DMS 273 treated with DMSO at 0.1 percent for 48 hours (cell line): Measurements from ENCODE around the gene FARP2.

Experiments
- DNase-seq: peaks from one replicate; lab custom pipeline; 2025; lab: John Stamatoyannopoulos, UW

The FARP2 gene

DNA sequence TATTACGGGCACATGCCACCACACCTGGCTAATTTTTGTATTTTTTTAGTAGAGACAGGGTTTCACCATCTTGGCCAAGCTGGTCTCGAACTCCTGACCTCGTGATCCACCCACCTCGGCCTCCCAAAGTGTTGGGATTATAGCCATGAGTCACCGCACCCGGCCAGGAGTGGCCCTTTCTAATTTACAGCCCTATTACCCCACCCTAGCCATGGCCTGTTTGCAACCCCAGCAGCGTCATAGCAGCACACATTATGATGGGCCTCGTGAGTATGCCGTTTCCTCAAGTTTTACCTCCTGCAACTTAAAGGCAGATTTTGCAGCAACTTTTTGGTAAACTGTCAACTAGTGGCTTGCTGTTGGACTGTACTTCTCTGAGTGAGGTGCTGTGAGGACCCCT, 97.8 kb downstream of the FARP2 start:
- DNase-seq = peak; percentile 7

DNA sequence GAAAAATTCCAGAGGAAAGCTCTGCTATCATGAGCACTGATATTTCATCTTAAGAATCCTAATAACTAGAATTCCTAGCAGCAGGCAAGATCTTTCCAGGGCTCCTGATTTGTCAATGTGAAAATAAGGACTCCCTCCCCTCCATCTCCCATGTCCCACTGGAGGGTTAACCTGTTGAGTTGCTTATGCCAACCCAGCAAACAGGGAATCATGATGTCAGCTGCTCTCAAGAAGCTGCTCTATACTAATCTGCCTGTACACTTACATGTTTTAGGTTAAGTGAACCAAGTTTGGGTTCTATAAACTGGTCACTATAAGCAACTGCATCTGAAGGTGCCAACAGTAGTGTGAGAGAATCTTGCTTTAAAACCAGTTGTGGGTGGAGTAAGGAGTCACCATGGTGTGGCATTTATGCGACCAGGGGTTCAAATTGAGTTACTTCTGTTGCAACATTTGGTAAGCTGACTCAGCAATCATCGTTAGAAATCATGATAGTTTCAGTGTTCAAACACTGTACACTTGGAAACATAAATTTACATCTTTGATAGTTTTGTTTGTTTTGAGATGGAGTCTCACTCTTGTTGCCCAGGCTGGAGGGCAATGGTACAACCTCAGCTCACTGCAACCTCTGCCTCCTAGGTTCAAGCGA, 98.9 kb downstream of the FARP2 start:
- DNase-seq = no peak

DNA sequence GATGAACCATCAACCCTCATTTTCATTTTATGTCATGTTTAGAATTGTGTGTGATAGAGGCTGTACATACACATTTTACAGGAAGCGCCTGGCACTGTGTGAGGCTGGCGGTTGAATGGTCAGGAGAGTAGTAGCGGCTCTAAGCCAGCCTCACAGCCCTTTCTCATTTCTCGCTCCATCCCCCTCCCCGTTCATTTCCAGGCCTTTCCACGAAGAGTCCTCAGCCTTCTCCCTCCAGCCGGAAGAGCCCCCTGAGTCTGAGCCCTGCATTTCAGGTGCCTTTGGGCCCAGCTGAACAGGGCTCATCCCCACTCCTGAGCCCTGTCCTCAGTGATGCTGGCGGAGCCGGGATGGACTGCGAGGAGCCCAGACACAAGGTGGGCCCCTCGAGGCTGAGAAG, 100.5 kb downstream of the FARP2 start:
- no peak for DNase-seq

DNA sequence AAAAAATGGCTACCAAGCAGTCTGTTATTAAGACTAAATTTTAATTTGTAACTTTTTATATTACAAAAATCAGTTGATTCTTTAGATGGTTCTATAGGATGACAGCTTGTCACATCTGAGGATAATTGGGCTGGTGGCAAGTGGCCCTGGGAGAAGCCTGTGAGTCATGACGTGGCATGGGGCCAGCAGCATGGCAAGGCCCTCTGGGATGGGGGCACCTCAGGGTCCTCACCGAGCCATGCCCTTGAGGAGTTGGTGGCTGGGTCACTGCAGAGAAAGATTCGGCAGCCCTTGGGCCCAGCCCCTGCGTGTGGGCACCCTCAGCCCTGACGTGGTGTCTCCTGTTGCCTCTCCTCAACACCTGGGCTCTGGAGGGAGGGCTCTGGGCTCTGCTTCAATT, 102.6 kb downstream of the FARP2 start:
- no peak for DNase-seq

DNA sequence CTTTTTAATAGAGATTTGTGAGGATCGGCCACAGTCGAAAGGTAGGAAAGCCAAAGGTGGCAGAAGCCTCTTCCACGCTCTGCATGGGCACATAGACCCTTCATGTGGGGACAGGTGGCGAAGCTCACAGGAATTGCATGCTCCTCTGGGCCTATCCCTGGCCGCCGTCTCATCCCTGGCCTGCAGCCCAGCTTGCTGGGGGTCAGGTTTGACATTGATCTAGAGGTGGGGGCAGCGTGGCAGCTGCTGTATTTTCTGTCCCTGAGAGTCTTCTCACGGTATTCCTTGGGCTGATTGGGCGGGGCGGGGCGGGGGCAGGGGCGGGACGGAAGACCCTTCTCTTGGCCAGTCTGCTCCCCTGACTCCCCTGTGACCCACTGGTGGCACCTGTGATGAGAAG, 103.4 kb downstream of the FARP2 start:
- DNase-seq = no peak

DNA sequence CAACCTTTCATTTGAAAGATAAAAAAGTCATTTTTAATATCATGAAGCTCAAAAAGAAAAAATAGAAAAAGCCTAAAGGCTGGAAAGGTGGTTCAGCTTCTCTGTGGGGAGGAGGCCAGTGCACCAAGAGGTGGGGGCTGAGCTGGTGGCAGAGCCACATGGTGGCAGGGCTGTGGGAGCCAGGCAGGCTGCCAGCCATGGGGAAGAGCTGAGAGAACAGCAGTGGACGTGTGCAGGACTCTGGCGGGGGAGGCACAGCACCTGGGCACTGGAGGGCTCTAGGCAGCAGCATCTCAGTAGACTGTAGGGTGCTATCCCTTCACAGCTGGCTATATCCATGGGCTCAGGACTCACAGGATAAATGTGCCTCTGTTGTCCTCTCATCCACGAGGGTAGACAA, 104.5 kb downstream of the FARP2 start:
- DNase-seq = no peak

DNA sequence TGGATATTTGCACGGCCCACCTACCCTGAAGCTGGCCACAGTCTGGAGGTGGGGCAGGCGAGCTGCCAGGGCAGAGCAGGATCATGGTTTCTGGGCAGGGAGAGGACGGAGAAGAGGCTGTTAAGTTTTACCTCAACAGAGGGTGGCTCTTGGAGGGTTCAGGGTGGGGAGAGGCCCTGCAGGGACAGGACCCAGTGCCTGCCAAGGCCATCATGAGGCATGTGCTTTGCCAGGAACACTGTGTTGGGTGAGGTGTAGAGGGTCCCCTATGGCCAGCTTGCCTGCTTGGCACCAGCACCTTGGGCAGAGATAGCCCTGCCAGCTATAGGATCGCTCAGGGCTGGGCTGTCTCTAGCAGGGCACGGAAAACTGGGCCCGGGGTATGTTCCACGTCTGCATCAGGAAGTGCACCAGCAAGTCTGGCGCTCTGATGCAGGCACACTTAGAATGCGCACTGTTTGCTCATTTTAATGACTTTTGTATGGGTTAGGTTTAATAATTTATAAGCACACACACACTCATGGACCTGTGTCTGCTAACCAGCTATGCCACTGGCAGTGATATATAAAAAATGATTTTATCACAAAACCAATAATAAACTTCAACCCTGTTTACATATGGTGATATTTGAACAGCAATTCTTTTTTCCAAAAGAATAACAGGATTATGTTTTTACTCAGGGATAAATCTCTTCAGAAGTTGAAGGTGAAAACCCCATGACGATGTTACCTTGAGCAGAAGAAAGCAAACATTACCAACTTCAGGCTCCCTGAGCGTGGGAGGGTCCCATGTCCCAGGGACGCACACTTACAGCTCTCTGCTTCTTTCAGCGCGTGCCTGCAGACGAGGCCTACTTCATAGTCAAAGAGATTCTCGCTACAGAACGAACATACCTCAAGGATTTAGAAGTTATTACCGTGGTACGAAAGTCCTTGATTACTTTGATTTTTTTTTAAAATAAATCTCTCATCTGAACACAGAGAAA, 105.9 kb downstream of the FARP2 start:
- no peak for DNase-seq

DNA sequence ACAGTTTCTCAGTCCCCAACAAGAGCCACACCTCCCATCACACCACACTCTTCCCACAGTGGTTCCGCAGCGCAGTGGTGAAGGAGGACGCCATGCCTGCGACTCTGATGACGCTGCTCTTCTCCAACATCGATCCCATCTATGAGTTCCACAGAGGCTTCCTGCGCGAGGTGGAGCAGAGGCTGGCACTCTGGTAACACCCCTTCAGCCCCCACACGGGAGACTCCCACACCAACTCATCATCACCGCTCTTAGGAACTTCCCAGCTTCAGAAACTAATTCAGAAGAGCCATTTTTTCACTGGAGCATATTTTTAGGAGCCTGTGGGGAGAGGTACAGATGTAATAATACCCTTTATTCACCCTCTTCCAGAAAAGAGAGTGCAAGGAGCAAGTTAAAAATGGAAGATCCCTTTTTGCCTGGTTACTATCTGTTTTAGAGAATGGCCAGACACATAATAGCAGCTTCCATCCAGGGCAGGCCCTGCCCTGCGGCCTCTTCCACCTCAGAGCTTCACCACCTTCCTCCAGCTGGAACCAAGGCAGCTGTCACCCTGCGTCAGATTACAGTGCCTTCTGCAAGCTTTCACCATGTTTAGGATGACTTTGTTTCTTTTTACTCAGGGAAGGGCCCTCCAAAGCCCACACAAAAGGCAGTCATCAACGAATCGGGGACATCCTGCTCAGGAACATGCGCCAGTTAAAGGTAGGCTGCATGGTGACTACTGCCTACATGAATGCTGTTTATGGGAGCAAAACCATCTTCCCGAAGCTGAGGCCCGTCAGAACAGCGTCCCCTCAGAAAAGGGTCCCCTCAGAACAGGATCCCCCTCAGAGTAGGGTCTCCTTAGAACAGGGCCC, 107.4 kb downstream of the FARP2 start:
- DNase-seq = no peak

DNA sequence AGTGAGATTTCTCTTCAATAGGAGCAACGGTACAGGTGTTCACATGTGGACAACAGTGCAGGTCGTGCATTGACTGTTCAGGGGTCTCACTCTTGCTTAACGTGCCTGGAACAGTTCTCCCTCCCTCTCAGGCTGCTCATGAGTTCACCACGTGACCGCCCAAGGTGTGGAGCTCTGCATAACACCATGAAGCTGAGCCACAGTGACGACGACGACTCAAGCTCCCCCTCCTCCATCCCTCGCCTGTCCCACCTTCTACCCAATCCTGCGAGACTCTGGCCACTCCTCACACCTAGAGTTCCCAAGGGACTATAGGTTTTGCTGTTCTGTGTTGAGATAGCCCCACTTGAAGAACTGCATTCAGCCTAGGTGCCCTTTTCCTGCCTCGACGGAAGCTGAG, 109.5 kb downstream of the FARP2 start:
- DNase-seq = no peak

DNA sequence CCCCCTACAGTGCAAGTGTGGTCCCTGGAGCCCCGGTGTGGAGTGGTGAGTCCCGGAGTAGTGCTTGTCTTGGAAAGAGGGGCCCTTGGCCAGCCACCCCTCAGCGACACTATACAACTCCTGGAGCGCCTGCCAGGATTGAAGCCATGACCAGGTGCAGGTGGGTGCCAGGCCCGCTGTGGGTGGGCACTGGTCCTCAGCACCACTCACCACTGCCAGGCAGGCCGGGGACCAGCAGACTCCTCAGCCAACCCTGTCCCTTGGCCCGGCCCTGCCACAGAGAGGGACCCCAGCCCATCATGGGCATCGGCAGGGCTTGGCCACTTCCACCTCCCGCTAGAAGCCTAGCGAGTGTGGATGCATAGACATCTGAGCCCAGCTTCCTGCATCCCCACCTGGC, 110.1 kb downstream of the FARP2 start:
- DNase-seq = no peak

DNA sequence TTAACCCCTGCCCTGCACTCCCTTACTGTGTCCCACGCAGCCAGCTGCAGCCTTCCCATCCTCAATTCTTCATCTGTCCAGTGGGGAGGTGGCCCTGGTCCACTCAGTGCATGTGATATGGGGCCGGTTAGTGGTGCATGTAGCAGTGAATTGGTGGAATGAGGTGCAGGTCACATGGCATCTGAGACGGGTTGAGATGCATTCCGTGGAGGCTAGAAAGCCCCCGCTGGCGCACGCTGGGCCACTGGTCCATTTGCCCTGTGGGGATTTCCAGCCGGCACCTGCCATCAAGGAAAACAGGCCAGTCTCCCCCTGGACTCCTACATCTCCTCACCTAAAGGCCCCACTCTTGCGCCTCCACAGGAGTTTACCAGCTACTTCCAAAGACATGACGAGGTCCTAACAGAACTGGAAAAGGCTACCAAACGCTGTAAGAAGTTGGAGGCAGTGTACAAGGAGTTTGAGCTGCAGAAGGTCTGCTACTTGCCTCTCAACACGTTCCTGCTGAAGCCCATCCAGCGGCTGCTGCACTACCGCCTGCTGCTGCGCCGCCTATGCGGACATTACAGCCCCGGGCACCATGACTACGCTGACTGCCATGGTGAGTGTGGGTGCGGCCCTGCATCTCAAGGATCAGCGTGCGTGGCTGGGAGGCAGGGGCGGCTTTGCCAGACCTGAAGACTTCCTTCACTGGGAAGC, 111.8 kb downstream of the FARP2 start:
- no peak for DNase-seq

DNA sequence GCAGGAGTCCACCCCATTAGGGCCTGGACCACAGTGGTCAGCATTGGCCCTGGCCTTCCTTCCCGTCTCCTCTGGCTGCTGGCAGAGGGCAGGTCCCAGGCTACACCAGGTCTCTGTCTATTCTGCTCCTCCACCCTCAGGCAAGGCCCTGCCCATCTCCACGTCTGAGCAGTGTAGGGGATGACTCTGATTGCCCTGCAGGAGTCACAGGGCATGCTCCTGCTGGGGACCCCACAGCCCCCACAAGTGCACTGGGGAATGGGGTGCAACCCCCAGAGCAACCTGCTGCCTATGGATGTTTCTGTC, 112.3 kb downstream of the FARP2 start:
- no peak for DNase-seq

DNA sequence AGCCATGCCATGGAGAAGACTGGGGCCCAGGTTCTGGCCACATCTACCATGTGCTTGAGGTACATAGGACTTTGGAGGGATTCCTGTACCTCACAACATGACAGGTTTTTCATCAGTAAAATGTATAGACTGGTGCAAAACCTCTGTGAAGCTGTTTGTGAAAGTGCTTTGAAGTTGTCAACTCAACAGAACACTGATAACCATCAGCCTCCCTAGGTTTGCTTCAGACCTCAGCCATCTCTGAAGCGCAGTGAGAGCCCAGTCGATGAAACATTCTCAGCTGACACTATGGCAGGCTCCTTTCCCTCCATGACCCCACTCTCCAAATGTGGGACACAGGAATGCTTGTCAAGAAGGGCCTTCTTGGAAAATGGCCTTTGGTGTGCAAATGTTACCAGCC, 113.7 kb downstream of the FARP2 start:
- no peak for DNase-seq

DNA sequence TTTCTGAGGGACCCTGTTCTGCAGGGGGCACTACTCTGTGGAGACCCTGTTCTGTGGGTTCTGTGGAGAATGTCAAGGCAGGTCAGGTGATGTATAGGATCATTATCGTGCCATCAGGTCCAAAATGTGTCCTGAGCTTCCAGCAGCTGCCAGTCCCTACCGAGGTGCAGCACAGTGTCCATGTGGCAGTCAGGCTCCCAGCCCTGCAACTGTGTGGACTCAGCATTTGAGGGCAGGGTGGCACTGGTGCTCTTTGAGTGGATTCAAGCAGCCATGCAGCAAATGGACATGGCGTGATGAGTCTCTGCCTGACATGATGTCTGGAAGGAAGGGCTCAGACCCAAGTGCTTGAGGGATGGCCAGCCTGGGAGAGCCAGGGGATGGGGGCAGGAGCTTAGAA, 117.3 kb downstream of the FARP2 start:
- no peak for DNase-seq

DNA sequence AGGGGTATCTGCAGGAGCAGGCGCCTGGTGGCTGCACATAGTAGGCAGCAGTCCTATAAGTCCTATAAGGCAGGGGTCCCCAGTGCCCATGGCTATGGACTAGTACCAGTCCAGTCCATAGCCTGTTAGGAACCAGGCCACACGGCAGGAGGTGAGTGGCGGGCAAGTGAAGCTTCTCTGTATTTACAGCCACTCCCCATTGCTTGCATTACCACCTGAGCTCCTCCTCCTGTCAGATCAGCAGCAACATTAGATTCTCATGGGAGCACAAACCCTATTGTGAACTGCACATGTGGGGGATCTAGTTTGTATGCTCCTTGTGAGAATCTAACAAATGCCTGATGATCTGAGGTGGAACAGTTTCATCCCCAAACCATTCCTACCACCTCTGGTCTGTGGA, 119.2 kb downstream of the FARP2 start:
- DNase-seq = no peak

DNA sequence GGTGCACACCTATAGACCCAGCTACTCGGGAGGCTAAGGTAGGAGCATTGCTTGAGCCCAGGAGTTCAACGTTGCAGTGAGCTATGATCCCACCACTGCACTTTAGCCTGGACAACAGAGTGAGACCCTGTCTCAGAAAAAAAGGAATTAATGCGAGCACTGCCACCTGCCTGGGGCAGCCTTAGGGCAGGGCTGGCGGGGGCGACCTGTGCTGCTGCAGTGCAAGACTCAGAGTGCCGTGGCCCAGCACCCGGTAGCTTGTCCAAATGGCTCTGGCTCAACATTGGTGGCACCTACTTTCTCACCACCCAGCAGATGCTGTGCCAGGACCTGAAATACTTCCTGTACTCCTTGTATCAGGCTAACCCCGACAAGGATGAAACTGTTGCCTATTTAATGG, 122.1 kb downstream of the FARP2 start:
- no peak for DNase-seq

DNA sequence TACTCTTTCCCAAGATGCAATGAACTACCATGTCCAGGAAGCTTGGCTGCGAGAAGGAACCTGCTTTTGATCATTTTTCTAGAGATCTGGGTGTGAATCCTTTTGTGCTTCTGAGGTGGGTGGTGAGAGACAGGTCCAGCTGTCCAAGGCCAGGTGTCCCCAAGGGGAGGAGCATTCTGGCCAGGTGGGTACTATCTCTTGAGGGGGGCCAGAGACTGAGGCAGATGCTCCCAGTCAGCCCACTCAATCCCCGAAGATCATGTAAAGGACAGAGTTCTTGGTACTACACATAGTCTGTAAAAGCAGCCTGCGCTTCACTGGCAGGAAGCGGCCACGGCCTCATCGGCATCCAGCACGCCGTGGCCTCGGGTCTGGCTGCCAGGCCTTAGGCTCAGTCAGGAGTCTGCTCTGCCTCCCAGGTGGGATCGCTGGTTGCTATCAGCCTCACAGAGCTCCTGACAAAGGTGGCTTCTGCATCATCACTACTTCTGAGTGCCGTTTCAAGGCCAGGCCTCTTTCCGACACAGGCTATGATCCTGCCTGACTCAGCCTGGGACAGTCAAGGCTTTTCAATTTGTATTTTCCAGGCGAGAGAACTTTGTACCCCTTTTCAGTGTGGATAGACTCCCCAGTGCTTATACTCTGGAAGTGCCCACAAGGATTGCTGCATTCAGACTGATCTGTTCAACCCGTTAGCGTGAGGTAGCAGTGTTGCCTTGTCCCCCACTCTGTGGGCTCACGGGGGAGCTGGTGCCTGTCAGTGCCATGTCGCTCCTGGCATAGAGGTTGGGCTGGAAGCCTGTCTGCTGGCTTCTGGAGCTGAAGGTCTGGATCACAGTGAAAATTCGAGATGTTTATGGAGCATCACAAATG, 123.2 kb downstream of the FARP2 start:
- no peak for DNase-seq

DNA sequence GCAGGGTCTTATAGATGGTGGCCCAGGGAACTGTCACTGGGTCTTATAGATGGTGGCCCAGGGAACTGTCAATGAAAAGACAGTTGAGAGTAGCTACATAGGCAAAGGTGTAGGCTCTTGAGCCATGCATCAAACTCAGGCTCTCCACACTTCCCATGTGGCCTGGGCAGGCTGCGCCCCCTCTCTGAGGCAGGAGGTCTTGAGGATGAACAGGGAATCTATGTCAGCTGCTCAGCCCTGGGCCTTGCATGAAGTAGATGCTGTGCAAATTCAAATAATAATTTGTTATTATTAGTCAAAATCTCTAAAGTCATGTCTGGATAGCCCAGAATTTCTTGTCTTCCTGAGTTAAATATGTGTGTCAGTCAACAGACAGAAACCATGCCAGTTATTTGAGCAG, 125.6 kb downstream of the FARP2 start:
- DNase-seq = no peak

DNA sequence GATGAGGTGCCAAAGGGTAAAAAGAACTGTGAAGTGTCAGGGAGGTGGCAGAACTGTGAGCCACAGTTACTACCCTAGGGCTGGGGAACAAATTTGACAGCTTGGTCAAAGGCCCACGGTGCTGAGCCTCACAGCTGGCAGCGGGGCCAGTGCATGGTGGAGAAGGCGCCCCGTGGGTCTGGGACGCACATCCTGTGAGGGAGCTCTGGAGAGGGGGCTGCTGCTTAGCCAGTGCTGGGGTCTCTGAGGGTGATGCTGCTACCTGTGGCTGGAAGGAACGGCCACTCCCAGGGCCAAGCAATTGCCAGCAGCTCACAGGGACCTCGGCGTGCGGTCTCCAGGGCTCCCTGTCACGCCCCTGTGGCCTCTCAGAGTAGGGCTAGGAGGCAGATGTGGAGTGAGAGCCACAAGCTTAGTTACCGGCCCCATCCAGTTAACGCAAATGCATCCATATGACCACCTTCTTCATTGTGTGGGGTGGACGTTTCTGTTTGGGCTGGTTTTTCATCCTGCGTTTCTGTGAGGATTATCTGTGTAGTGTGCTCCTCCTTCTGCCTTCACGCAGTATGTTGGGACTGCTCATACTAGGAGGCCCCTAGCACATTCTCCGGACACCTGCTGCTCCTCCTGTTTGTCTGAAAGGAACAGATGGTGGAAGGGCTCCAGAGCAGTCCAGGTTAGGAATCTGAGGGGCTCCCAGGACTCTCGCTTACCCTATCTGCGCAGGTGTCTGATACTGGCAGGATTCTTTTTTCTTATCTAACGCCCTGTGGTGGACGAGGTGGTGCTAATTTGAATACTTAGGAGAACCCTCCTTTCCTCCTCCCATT, 126.3 kb downstream of the FARP2 start:
- no peak for DNase-seq

DNA sequence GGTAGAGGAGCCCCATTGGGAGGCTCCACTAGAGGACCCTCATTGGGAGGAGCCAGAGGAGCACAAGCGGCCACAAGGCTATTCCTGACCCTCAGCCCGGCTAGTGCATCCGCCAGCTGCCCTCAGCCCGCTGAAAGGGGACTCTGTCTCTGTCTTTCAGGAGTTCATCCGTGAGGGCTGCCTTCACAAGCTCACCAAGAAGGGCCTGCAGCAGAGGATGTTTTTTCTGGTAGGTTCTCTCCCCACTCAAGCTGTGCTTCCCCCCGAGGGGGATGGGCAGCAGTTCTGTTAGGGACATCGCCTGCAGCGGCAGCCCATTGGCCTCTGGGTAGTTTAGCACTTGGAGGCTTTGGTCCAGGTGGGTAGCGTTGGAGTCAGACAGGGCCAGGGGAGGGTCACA, 127.2 kb downstream of the FARP2 start:
- DNase-seq = no peak
